Stimulated activated CD8-positive, alpha-beta memory T cell treated with anti-CD3 and anti-CD28 coated beads, Interleukin-2, amount 100 ng/mL, for 1 hour (primary cell): Measurements from ENCODE around the gene GGTLC3.
"Not testable (repeated sequence)": the region's sequence is repeated elsewhere in the genome, so short reads cannot be mapped to it uniquely, and the experiment has no call there.

Experiments
- DNase-seq, 2 donors: peaks; one replicate each; pipeline ENCODE4 v3.0.0-alpha.2; 2020; ENCODE audit warnings: low read depth in 2 of 2

Gene GGTLC3

DNA sequence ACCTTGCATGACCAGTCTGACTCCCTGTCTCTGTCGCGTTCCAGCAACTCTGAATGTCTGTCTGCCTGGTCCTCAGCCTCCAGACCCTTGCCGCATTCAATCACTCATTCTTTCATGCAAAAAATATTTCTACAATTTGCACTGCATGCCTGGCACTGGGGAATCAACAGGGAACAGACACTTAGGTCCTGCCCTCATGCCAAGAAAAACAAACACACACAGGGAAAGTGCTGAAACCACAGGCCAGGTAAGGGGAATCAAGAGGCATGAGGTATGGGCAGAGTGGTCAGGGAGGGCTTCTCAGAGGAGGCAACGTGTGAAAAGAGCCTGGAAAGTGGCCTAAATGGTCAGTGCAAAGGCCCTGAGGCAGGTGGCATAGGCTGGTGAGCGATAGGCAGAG lies at the start of gene GGTLC3:
Gene GGTLC3 (minus strand): TSS at position 101 of the 400 bp plus-strand sequence. CDS start 264 bp downstream, outside the sequence.
- DNase-seq, result not testable (repeated sequence)

DNA sequence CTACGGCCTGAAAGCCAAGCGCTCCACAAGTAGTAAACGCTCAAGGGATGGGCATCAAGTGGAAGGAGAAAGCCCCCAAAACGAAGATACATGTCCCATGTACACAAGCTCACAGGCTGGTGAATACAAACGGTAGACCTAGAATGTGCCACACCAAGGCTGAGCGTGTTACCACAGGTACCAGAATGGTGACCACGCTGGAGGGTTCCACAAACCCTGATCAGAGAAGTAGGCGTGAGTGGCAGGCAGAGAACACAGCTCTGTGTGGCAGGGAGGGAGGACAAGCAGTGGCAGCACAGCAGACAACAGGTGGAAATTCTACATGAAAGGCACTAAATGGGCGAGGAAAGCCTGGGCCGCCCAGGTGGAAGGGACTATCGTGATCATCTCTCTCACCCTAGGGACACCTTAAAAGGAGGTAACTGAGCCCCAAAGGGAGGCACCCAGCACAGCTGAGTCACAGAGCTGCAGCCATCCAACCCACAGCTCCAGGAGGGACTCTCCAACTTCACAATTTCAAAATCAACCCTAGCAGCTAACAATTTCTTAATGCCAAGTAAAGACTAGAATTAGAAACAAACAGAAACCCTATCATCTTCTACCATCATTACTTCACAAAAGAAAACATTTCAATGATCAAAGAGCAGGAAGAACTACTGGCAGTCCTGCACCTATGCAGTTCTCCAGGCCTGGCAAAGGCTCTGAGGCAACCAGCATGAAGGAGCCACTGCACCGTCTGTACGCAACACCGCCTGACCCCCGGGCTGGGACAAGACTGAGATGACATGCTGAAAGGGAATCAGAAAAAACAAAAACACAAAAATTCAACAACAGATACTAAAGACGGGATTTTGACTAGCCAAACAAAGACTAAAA lies 42.4 kb upstream of the GGTLC3 start:
- DNase-seq, result not testable (repeated sequence)

DNA sequence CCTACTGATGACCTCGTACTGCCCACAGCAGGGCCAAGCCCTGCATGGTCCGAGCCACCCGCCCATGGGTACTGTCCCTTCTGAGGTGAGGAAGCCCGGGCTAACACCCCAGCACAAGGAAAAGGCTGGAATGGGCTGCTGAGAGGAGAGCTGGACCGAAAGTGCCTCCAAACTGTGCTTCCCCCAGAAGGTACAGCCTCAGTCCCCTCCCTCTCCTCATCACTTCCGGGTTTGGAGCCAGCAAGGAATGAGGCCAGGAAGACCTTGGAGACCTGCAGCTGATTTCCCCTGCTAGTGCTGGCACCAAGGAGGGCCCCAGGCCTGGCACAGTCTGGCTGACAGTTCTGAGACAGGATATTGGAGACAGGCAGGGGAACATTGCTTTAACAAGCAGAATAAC lies 41.0 kb upstream of the GGTLC3 start:
- DNase-seq, result not testable (repeated sequence)

DNA sequence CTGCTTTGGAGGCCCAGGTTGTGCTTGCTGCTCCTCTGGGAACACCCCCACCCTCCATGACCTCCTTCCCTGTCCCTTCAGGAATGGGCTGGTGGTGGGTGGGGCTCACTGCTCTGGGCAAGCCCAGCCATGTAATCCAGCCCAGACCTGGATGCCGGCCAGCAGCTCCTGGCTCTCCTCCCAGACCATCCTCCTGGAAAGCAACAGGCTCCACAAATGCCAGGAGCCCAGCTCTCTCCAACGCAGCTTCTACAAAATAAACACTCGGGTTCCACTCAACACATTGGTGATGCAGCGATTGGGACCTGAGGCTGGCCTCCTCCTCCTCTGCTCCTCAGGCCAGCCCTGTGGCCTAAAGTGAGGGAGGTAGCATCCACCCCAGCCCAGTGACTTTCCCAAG lies 40.6 kb upstream of the GGTLC3 start:
- DNase-seq, result not testable (repeated sequence)

DNA sequence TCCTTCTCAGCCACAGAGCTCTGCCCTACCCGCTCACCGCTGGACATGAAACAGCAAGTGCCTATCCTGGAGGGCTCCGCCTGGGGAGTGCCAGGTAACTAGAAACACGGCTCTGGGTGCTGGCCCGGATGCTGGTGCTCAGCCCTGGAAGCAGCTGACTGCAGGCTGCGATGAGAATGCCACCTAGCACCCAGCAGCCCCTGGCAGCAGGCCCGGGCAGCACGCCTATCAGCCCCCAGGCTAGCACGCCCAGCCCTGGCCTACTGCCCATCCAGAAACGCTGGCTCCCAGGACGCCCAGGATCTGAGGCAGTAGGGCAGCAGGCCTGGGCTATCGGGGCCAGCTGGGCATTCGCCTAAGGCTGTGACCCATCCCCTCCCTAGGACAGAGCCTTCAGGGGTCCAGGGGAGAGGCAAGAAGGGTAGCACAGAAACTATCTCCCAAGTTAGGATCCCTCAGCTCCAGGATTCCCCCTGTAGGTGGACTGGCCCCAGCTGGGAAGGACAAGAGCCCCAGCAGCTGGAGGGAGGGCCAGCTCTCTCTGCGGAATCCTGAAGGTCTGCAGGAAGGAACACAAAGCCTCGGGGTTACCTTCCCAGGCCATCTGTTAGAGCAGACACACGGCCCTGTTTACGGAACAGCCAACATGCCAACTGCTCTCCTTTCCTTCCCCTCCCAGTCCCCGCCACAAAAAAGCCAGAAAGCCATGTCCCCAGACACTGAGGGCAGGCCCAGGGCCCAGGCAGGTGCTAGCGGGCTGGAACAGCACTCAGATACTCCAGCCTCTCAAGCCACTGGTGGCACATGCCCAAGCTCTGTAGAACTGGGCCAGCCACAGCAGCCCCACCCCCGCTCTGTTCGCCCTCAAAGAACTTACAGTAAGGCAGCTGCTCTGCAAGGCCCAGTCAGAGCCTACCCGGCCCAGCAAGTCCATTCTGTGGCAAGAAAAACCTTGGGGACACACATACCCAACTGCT lies 36.6 kb upstream of the GGTLC3 start:
- not testable (repeated sequence) for DNase-seq

DNA sequence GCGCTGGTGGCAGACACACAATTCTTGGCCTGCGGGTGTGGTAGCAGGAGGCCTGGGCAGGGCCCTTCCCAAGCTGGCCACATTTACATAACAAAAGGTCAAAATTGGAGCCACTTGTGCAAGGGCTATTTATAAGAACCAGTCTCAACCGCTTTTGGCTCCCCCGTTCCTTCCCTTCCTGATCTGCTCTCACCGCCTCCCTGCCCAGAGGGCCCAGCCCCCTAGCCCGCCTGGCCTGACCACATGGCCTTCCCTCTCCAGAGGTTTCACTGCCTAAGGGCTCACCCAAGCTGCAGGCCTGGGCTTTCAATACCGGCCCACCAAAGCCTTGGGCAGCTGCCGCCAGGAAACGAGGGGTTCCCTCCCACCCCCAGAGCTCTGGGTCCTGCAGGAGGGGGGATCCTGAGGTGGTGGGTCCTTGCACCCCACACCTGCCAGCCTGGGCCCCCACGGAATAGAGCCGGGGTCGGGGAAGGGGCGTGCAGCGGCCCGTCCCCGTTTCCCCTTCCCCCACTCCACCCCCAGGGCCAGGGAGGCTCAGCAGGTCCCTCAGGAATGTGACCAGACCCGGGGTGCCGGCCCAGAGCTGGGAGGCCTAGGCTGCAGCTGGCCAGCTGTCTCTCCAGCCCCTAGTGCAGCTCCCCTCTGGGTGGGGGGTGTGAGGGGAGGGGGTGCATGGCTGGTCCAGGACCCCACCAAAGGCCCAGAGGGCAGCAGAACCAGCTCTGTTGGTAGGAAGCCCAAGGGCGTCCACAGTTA lies 35.1 kb upstream of the GGTLC3 start:
- DNase-seq, result not testable (repeated sequence)

DNA sequence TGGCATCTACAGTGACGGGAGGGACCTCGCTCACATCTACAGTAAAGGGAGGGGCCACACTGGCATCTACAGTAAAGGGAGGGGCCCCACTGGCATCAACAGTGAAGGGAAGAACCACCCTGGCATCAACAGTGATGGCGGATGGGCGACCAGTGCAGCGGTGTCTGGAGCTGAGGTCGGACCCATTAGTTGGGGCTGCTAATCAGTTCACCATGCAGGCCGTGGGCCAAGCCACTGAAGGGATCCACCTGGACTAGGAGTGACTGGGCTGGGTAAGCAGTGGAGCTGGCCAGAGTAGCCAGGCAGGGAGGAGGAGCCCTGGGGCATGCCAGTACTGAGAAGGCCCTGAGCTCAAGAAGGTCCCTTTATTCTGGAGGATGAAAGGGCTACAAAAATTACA lies 33.1 kb upstream of the GGTLC3 start:
- not testable (repeated sequence) for DNase-seq

DNA sequence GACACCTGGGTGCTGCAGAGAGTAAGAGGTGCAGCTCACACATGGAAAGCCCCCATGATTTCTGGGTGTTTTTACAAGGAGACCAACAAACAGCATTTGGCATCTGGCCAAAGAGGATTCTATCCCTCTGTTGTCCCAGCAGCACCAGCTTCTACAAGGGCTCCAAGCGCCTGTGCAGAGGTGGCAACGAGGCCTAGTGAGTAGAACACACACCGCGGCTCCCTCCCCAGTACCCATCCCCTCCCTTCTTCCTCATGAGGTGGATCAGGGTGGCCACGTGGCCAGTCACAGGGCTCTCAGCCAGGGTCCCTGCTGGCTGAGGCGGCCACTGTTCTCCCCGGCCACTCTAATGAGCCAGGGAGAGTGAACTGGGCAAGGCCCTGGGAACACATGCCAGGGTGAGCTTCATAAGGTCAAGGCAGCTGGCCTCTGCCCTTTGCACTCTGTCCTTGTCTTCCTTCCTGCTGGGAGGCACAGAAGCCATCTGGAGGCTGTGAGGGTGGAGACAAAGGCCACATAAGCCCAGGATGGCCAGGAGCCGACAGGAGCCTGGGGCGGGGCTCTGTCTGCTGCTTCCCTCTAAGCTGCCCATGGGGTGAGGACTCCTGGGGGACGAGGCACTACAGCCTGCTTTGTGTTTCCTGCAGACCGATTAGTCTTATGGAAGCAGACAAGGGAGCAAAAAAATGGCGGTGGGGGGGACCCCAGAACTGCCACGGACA lies 31.7 kb upstream of the GGTLC3 start:
- not testable (repeated sequence) for DNase-seq

DNA sequence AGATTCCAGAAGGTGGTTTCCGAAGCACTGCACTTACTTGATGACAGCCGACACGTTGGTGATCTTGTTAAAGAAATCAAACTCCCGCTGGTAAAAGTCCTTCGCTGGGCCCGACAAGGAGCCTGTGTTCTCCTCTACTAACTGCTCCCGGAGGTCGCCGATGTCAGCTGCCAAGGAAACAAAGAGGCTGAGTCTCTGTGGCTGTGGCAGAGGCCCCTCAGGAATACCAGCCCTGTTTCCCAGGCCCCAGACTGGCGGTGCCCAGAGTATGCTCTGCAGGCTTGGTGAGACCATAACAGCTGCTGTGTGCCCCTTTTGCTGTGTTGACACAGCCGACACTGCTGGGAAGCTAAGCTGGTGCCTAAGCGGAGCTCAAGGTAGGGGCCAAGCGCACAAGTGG lies 26.7 kb upstream of the GGTLC3 start:
- not testable (repeated sequence) for DNase-seq

DNA sequence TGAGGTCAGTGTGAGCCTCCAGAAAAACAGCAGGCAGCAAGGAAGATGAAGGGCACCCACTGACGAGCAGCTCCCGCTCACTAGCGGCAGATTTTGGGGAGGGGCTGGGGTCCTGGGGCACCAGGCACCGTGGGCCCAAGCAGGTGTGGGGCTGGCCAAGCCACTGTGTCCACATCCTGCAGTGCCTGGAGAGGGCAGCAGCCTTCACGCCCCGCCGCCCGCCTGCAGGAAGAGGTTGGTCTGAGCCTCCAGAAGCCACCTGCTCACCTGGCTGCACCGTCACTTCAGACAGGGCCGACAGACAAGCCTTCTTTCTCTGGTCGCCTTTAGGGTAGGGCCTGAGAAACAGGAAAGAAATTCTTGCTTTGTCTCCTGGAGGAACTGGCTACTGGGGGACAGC lies 25.4 kb upstream of the GGTLC3 start:
- DNase-seq, result not testable (repeated sequence)

DNA sequence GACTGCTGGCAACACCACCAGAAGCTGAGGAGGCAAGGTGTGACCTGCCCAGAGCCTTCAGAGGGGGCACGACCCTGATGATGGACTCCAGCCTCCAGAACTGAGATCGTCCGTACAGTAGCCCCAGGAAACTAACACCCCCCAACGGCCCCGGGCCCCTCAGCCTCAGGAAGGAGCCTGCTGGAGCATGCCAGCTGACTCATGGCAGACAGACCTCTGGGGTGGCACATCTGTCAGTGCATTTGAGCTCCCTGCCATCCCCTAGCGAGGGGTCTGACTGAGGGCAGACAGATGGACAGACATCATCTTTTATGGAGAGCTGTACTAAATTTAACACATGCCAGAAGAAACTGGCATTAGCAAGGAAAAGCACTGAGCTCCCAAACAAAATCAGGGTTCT lies 22.0 kb upstream of the GGTLC3 start:
- not testable (repeated sequence) for DNase-seq

DNA sequence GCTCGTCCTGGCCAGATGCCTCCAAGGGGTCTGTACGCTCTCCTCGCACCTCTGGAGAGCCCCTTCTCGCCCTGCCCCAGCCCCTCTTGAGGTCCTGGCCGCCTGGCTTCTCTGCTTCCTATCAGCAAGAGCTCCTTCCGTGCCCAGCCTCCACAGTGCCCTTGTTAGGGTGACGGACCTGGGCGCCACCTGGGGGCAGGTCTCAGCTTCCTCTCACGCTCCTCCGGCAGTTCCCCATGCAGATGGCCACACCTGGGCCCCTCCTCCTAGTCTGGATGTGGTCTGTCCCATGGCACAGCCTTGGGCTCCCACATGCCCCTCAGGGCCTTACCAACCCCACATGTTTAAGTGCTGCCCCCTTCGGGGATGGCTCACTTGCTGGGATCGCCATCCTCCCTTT lies 16.4 kb upstream of the GGTLC3 start:
- DNase-seq, result not testable (repeated sequence)

DNA sequence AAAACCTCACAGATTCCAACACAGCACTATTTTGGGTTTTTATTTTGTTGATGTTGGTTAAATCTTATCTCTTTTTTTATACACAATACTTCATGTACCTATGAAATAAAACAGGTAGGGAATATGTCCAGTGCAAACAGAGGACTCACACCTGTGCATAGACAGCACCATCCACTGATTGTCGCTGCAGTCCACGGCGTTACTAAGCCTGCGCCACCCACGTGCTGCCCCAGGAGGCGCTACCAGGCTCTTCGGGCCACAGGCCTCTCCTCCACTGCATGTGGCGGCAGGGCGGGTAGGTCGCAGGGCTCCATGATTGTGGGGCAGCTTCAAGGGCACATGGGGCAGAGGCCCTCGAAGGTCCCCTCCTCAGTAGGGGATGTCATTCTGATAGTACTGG lies 15.7 kb upstream of the GGTLC3 start:
- not testable (repeated sequence) for DNase-seq

DNA sequence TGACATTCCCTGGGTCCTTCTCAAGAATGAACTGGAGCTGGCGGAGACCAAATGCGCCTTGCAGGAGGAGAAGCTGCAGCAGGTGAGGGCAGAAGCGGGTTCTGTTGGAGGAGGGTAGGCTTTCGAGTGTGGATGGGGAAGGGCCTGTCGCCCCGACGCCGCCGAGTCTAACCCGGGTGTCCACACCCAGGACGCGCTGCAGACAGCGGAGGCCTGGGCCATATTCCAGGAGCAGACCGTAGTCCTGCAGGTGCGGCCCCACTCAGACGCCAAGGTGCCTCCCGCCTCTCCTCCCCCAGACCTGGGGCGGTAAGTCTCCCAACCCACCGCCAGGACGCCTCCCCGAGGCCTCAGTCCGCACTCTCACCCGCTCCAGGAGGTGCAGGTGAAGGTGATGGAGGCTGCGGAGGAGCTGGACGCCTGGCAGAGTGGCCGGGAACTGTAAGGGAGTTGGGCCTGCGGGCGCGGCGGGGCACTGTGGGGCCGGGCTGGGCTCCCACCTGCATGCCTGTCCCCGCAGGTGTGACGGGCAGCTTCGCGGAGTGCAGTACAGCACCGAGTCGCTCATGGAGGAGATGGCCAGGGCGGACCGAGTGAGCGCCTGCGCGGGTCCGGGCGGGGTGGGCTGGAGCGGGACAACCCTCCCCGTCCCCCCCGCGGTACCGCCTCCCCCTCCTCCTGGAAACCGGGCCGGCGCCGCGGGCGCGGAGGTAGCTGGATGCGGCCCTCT lies 11.6 kb upstream of the GGTLC3 start:
- not testable (repeated sequence) for DNase-seq

DNA sequence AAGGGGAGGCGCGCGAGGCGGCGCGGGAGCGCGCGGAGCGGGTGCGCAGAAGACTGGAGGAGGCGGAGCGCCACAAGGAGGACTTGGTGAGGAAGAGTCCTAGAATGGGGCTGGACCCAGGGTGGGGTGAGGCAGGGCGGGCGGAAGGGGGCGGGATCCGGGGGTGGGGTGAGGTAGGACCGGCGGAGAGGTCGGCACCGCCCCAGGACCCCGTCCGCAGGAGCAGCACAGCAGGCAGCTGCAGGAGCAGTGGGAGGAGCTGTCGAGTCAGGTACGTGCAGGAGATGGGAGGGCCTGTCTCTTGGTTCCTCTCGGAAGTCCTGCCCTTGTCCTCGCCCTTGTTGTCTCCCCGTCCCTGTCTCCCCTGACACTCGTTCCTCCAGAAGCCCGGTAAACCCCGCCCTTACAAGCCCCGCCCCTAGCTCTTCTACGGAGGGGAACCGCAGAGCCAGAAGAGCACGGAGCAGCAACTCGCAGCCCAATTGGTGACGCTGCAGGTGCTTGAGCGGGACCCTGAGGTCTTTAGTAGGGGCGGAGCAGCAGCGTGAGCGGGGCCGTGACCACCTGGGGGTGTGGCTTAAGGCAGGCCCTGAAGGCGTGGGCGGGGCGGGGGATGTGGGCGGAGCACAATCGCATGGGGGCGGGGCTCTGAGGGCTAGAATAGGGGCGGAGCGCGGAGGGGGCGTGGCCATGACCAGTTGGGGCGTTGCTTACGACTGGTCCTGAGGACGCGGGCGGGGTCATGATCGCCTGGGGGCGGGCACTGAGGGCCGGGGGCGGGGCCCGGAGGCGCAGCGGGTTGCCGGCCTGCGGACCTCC lies 10.8 kb upstream of the GGTLC3 start:
- peak; percentile 63 to 92 for DNase-seq

DNA sequence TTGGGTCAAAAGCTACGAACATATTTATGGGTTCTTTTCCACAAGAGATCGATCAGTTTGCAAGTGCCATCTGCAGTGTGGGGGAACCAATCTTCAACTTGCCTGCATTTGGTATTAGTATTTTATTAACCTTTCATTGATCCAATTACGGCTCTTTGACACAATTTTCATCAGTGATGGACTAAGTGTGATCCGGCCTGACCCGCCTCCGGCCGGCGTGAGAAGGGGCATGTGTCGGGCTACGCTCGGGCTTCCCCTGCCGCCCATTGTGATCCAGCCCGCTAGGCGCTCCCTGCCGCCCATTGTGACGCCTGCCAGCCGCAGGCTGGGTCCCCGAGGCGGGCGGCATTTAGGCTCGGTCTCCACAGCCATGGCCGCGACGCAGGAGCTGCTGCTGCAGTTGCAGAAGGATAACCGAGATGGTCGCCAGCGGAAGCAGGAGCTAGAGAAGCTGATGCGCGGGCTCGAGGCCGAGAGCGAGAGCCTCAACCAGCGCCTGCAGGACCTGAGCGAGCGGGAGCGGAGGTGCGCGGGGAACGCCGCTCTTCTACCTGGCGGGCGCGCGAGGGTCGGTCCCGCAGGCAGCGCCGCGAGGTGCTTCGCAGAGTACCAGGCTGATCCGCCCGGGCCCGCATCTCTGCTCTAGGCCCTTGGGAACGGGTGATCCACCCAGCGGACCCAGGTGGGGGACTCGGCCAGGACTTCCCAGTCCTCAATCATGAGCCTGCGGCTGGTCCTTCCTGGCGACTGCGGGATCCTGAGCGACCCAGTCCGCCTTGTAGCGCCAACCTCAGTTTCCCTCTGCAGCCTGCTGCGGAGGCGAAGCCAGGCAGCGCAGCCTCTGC lies 10.0 kb upstream of the GGTLC3 start, which contains the start of gene TMEM191B:
Gene TMEM191B (plus strand): TSS at position 51 of the 845 bp plus-strand sequence. CDS start 179 bp downstream, at position 230.
- not testable (repeated sequence) for DNase-seq

DNA sequence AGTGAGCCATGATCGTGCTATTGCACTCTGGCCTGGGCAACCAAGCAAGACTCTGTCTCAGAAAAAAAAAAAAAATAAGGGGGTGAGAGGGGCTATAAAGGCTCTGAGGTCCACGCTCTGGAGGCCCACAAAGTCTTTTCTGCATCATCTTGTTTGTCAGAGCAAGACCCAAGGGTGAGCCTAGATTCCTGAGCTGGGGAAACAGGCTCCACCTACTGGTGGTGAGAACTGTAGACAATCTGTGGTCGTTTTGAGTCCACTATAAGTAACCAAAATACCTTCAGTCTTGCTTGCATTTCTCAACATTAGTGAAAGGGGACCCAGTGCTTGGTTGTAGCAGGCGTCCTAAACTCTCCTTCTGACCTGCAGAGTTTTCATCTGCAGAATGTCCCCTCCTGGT lies 5.4 kb upstream of the GGTLC3 start:
- not testable (repeated sequence) for DNase-seq

DNA sequence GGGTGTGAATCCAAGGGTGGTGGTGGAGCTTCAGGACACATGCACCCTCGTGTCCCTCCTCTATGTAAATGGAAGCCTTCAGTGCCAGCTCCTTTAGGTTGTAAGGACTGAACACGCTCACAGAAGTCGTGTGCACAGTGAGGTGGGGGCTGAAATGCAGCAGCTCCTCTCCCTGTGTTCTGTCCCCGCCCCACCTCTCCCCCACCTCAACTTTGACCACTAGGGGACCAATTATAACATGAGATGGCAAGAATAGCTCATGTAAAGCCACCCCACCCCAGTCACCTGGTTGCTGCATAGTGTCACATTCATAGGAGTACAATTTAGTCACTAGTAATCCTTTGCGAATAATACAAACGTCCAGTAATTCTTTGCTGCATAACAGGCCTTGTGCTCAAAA lies 4.8 kb upstream of the GGTLC3 start:
- not testable (repeated sequence) for DNase-seq
